CD8-positive, alpha-beta memory T cell (primary cell): ENCODE data around the gene TSTD1. TPM values are rescaled to one million over a fixed set of nuclear protein-coding genes. Genes with fewer than 3 reads are reported as not detected.
"Not testable (repeated sequence)": the region's sequence is repeated elsewhere in the genome, so short reads cannot be mapped to it uniquely, and the experiment has no call there.

ENCODE experiments used
- CTCF ChIA-PET: fragments of 350-600 bp; sonication (Branson Sonifier 250); formaldehyde crosslinking; loops from one replicate; lab custom pipeline; 2021; ENCODE audit warnings: antibody characterized with exemption; lab: Charles Lee
- POLR2A ChIA-PET: fragments of 350-600 bp; sonication (Branson Sonifier 250); formaldehyde crosslinking; loops from one replicate; lab custom pipeline; 2021; ENCODE audit warnings: antibody characterized with exemption; lab: Charles Lee
- DNase-seq, 5 donors: peaks; one replicate each; pipeline versions ENCODE4 v3.0.0 to v3.0.0-alpha.2; 2020 to 2022; ENCODE audit warnings: mixed read lengths in 1 of 5
- H3K27ac ChIP-seq: one replicate; pipeline ENCODE4 v1.7.0; 2013; ENCODE audit warnings: low read depth, mild to moderate bottlenecking, low read length, moderate library complexity
- H3K27me3 ChIP-seq: 2 replicates; pipeline ENCODE4 v1.7.0; 2013; ENCODE audit warnings: low read length, mild to moderate bottlenecking; ENCODE audit not compliant: insufficient read depth, poor library complexity, severe bottlenecking
- H3K36me3 ChIP-seq: 2 replicates; pipeline ENCODE4 v1.7.0; 2013; ENCODE audit warnings: mild to moderate bottlenecking, low read length, moderate library complexity; ENCODE audit not compliant: insufficient read depth
- H3K4me1 ChIP-seq: 2 replicates; pipeline ENCODE4 v1.7.0; 2013; ENCODE audit warnings: mild to moderate bottlenecking, low read length, moderate library complexity; ENCODE audit not compliant: insufficient read depth
- H3K4me3 ChIP-seq: 2 replicates; pipeline ENCODE4 v1.7.0; 2013; ENCODE audit warnings: mild to moderate bottlenecking, low read length
- H3K9me3 ChIP-seq: 2 replicates; pipeline ENCODE4 v1.7.0; 2013; ENCODE audit warnings: mild to moderate bottlenecking, low read length
- H3K27ac Mint-ChIP-seq, 8 donors: one replicate each; pipeline ENCODE4 v1.8.0; 2020 to 2021; ENCODE audit warnings: mixed read lengths in 8 of 8, mild to moderate bottlenecking in 6 of 8, inconsistent platforms in 3 of 8, moderate library complexity in 3 of 8
- H3K27me3 Mint-ChIP-seq, 2 donors: one replicate each; pipeline ENCODE4 v1.8.0; 2020 to 2021; ENCODE audit warnings: mixed read lengths in 2 of 2, mild to moderate bottlenecking in 1 of 2, moderate library complexity in 1 of 2
- H3K36me3 Mint-ChIP-seq, 3 donors: one replicate each; pipeline ENCODE4 v1.8.0; 2020 to 2021; ENCODE audit warnings: mixed read lengths in 3 of 3, inconsistent platforms in 1 of 3, mild to moderate bottlenecking in 1 of 3
- H3K4me1 Mint-ChIP-seq, 3 donors: one replicate each; pipeline ENCODE4 v1.8.0; 2020 to 2021; ENCODE audit warnings: mixed read lengths in 3 of 3, inconsistent platforms in 1 of 3, mild to moderate bottlenecking in 1 of 3
- H3K4me3 Mint-ChIP-seq, 7 donors: one replicate each; pipeline ENCODE4 v1.8.0; 2020 to 2021; ENCODE audit warnings: mixed read lengths in 7 of 7, mild to moderate bottlenecking in 6 of 7, moderate library complexity in 4 of 7, inconsistent platforms in 2 of 7
- H3K9me3 Mint-ChIP-seq, 5 donors: one replicate each; pipeline ENCODE4 v1.8.0; 2020 to 2022; ENCODE audit warnings: mixed read lengths in 5 of 5, mild to moderate bottlenecking in 3 of 5, moderate library complexity in 2 of 5, inconsistent platforms in 1 of 5
- polyA plus RNA-seq: library from polyadenylated mRNA; unstranded; fragments of 300-500 nt; fragmentation: Illumina TruSeq; gene quantifications from one replicate; pipeline ENCODE4 v1.2.3, GENCODE V29; 2021
- total RNA-seq, 2 experiments: library from RNA; stranded (reverse); gene quantifications; one replicate each; pipeline ENCODE4 v1.2.3, GENCODE V29; 2021

TSTD1 gene
- total and polyA plus RNA-seq, 3 experiments from 2014 or later, result 40.2 to 288 (median 46.1) TPM

- no peak for DNase-seq
- POLR2A ChIA-PET, result no interaction called here
These were observed 27.9 kb upstream of the TSTD1 start for GRCh38 chr1:161066694-161067093.

GRCh38 chr1:161065681-161066080, 26.9 kb upstream of the TSTD1 start:
- not testable (repeated sequence) for H3K9me3 ChIP-seq, H3K36me3 ChIP-seq, H3K27me3 ChIP-seq, H3K27ac ChIP-seq, DNase-seq, H3K9me3 Mint-ChIP-seq, H3K4me3 ChIP-seq, H3K27me3 Mint-ChIP-seq
- POLR2A ChIA-PET, result interaction anchor here (1.0 kb wide), 1 partner anchor 15 kb away, joined by 3 read pairs; no protein-coding TSS in a partner anchor
- Mint-ChIP-seq H3K27ac (peak overlapping the region in 7 of 8 donors; percentile 38 to 96 (median 85)), H3K4me3 (peak overlapping the region; percentile 74 to 100 (median 88)), H3K36me3 (peaks cover 3 to 72% (median 22%) of the 10 kb centered on the region in 3 donors), H3K4me1 (peaks cover 62 to 83% (median 80%) of the 10 kb centered on the region in 3 donors)
- H3K4me1 ChIP-seq, result peaks cover 72% of the 10 kb centered on the region
- CTCF ChIA-PET, result interaction anchor here (1.1 to 10.9 kb wide), 3 partner anchors 20 to 30 kb away, joined by 3 to 128 read pairs (median 4); partner anchors contain the start of genes KLHDC9, TSTD1 and USF1

More at GRCh38 chr1:161066694-161067093, 27.9 kb upstream of the TSTD1 start:
- peaks cover 0 to 2% of the 10 kb centered on the region in 2 donors for H3K27me3 Mint-ChIP-seq
- peaks cover 4% of the 10 kb centered on the region for H3K36me3 ChIP-seq
- H3K36me3 Mint-ChIP-seq, result peaks cover 3 to 66% (median 22%) of the 10 kb centered on the region in 3 donors
- H3K27me3 ChIP-seq, result no peaks in the 10 kb centered on the region
- peak overlapping the region; percentile 88 to 100 (median 100) for H3K4me3 Mint-ChIP-seq
- no peaks in the 10 kb centered on the region for H3K9me3 ChIP-seq
- peaks cover 71% of the 10 kb centered on the region for H3K4me1 ChIP-seq
- no peaks in the 10 kb centered on the region for H3K9me3 Mint-ChIP-seq
- peak overlapping the region; percentile 84 for H3K4me3 ChIP-seq
- peak overlapping the region; percentile 10 for H3K27ac ChIP-seq
- H3K27ac Mint-ChIP-seq, result peak overlapping the region; percentile 88 to 99 (median 96)
- CTCF ChIA-PET, result interaction anchor here (0.9 to 10.9 kb wide), 3 partner anchors 20 to 29 kb away, joined by 3 to 128 read pairs (median 4); partner anchors contain the start of genes KLHDC9 and USF1
- peaks cover 65 to 81% (median 81%) of the 10 kb centered on the region in 3 donors for H3K4me1 Mint-ChIP-seq

DNA sequence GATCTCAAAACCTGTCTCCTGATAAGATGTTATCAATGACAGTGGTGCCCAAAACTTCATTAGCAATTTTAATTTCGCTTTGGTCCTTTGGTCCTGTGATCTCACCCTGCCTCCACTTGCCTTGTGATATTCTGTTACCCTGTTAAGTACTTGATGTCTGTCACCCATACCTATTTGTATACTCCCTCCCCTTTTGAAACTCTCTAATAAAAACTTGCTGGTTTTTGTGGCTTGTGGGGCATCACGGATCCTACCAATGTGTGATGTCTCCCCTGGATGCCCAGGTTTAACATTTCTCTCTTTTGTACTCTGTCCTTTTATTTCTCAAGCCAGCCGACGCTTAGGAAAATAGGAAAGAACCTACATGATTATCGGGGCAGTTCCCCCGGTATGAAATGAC, 25.2 kb upstream of the TSTD1 start:
- H3K9me3 Mint-ChIP-seq, H3K27me3 Mint-ChIP-seq, H3K27me3 ChIP-seq, CTCF ChIA-PET, H3K27ac ChIP-seq, POLR2A ChIA-PET, DNase-seq, H3K9me3 ChIP-seq, H3K4me3 ChIP-seq: not testable (repeated sequence)
- H3K4me3 Mint-ChIP-seq, result peak overlapping the region; percentile 77 to 99 (median 86)
- H3K36me3 Mint-ChIP-seq, result peaks cover 8 to 78% (median 25%) of the 10 kb centered on the region in 3 donors
- peaks cover 78% of the 10 kb centered on the region for H3K4me1 ChIP-seq
- H3K36me3 ChIP-seq, result peaks cover 14% of the 10 kb centered on the region
- peaks cover 67 to 90% (median 86%) of the 10 kb centered on the region in 3 donors for H3K4me1 Mint-ChIP-seq
- peak overlapping the region; percentile 84 to 96 (median 89) for H3K27ac Mint-ChIP-seq

GRCh38 chr1:161061419-161061818, 22.7 kb upstream of the TSTD1 start:
- CTCF ChIA-PET, result interaction anchor here (0.9 to 2.1 kb wide), 4 partner anchors 11 to 36 kb away, joined by 3 to 11 read pairs (median 4); partner anchors contain the start of gene KLHDC9
- H3K27ac ChIP-seq, result no peak overlapping the region
- no peaks in the 10 kb centered on the region for H3K9me3 Mint-ChIP-seq
- H3K4me3 ChIP-seq, result no peak overlapping the region
- peak overlapping the region in 3 of 7 donors; percentile 19 to 69 (median 60) for H3K4me3 Mint-ChIP-seq
- H3K27me3 Mint-ChIP-seq, result peaks cover 0 to 1% of the 10 kb centered on the region in 2 donors
- H3K36me3 Mint-ChIP-seq, result peaks cover 8 to 71% (median 25%) of the 10 kb centered on the region in 3 donors
- H3K9me3 ChIP-seq, result no peaks in the 10 kb centered on the region
- DNase-seq, result no peak
- H3K27me3 ChIP-seq, result no peaks in the 10 kb centered on the region
- H3K4me1 ChIP-seq, result peaks cover 72% of the 10 kb centered on the region
- H3K4me1 Mint-ChIP-seq, result peaks cover 60 to 80% (median 79%) of the 10 kb centered on the region in 3 donors
- H3K27ac Mint-ChIP-seq, result peak overlapping the region in 7 of 8 donors; percentile 43 to 91 (median 80)
- POLR2A ChIA-PET, result interaction anchor here (1.0 kb wide), 1 partner anchor 8 kb away, joined by 3 read pairs; the partner anchor contains the start of gene ARHGAP30
- H3K36me3 ChIP-seq, result peaks cover 24% of the 10 kb centered on the region

DNA sequence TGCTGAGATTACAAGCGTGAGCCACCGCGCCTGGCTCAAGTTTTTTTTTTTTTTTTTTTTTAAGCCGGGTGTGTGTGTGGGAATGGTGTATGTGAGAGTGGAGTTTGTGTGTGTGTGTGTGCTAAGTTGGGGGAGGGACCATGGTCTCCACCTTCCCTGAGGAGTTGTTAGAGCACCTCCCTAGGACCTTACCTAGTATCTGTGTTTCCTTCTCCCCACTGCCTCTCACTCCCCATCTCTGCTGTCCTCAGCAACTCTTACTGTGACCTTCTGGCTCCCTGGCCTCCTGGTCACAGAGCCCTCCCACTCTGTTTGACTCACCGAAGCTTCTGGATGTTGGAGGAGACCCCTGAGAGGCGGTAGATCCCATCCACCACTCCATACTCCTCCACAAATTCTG, 20.5 kb upstream of the TSTD1 start:
- Mint-ChIP-seq H3K36me3 (peaks cover 8 to 77% (median 24%) of the 10 kb centered on the region in 3 donors), H3K4me3 (peak overlapping the region in 3 of 7 donors; percentile 25 to 69 (median 29)), H3K9me3 (no peaks in the 10 kb centered on the region), H3K4me1 (peaks cover 51 to 69% (median 67%) of the 10 kb centered on the region in 3 donors), H3K27me3 (peaks cover 0 to 1% of the 10 kb centered on the region in 2 donors), H3K27ac (peak overlapping the region; percentile 43 to 89 (median 74))
- Histone ChIP-seq H3K36me3 (peaks cover 41% of the 10 kb centered on the region), H3K4me3 (no peak overlapping the region), H3K9me3 (no peaks in the 10 kb centered on the region), H3K27ac (no peak overlapping the region), H3K27me3 (no peaks in the 10 kb centered on the region), H3K4me1 (peaks cover 55% of the 10 kb centered on the region)
- ChIA-PET CTCF (interaction anchor here (0.5 to 2.3 kb wide), 4 partner anchors 11 to 20 kb away, joined by 3 to 8 read pairs (median 4); partner anchors contain the start of genes TSTD1 and USF1), POLR2A (interaction anchor here (0.7 to 1.1 kb wide), 2 partner anchors 12 to 38 kb away, joined by 3 to 4 read pairs; no protein-coding TSS in a partner anchor)
- no peak for DNase-seq

DNA sequence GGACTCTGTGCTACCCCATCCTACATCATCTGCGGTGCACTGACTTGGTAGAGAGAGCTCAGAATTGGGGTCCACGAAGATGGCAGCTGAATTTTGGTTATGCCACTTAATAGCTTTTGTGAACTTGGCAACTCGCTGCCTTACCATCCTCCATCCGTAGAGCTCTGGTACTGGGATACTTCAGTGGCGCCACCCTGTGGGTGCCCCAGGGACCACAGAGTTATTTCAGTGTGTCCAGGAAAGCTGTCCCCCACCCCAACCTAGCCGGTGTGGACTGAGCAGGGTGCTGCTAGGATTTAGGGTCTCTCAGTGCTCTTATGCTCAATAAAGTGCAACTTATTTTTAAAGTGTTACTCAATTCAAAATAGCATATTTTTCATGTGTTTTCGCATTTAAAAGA, 16.0 kb upstream of the TSTD1 start:
- Mint-ChIP-seq H3K36me3 (peaks cover 22 to 82% (median 26%) of the 10 kb centered on the region in 3 donors), H3K4me3 (no peak overlapping the region), H3K27ac (peak overlapping the region in 3 of 8 donors; percentile 14 to 85 (median 26)), H3K27me3 (peaks cover 0 to 1% of the 10 kb centered on the region in 2 donors), H3K9me3 (no peaks in the 10 kb centered on the region), H3K4me1 (peaks cover 31 to 42% (median 33%) of the 10 kb centered on the region in 3 donors)
- Histone ChIP-seq H3K4me3 (no peak overlapping the region), H3K27ac (no peak overlapping the region), H3K27me3 (no peaks in the 10 kb centered on the region), H3K9me3 (no peaks in the 10 kb centered on the region), H3K36me3 (peaks cover 77% of the 10 kb centered on the region), H3K4me1 (peaks cover 18% of the 10 kb centered on the region)
- CTCF ChIA-PET, result interaction anchor here (1.0 to 1.2 kb wide), 3 partner anchors 13 to 65 kb away, joined by 3 to 4 read pairs (median 3); no protein-coding TSS in a partner anchor
- DNase-seq, result no peak
- POLR2A ChIA-PET, result interaction anchor here (0.6 to 1.0 kb wide), 3 partner anchors 8 to 98 kb away, joined by 3 to 7 read pairs (median 6); partner anchors contain the start of gene USF1

DNA sequence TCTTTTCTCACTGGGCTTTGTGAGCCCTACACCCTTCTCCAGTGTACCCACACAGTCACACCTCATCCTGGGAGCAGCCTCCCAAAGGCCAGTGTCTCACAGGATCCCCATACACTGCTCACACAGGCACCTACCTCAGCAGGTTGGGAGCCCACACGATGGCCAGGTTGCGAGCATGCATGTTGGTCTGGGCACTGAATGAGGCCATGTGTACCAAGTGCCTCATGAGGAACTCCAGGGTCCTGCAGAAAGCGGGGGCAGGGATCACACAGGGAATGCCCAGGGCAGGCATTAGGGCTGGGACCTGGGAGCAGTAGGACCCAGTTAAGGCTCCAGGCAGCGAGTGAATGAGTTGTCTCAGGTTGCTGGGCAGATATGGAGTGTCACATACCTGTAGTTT, 15.5 kb upstream of the TSTD1 start:
- POLR2A ChIA-PET, result interaction anchor here (1.0 kb wide), 2 partner anchors 7 to 9 kb away, joined by 3 to 7 read pairs; partner anchors contain the start of gene USF1

More for the DNA sequence above, 15.5 kb upstream of the TSTD1 start:
- no peak overlapping the region for H3K4me3 Mint-ChIP-seq
- H3K36me3 ChIP-seq, result peaks cover 77% of the 10 kb centered on the region
- DNase-seq, result no peak
- peaks cover 25 to 36% (median 27%) of the 10 kb centered on the region in 3 donors for H3K4me1 Mint-ChIP-seq
- peaks cover 13% of the 10 kb centered on the region for H3K4me1 ChIP-seq
- no peaks in the 10 kb centered on the region for H3K9me3 ChIP-seq
- no peaks in the 10 kb centered on the region for H3K9me3 Mint-ChIP-seq
- no peaks in the 10 kb centered on the region for H3K27me3 ChIP-seq
- H3K27ac ChIP-seq, result no peak overlapping the region
- peak overlapping the region in 7 of 8 donors; percentile 14 to 70 (median 46) for H3K27ac Mint-ChIP-seq
- peaks cover 0 to 1% of the 10 kb centered on the region in 2 donors for H3K27me3 Mint-ChIP-seq
- CTCF ChIA-PET, result interaction anchor here (1.0 to 1.2 kb wide), 2 partner anchors 13 to 64 kb away, joined by 3 read pairs; no protein-coding TSS in a partner anchor
- peaks cover 18 to 82% (median 23%) of the 10 kb centered on the region in 3 donors for H3K36me3 Mint-ChIP-seq
- no peak overlapping the region for H3K4me3 ChIP-seq
